ENCODE results near the gene ACP6. TPM values are rescaled to one million over a fixed set of nuclear protein-coding genes. Genes with fewer than 3 reads are reported as not detected.

The ACP6 gene
- total and polyA plus RNA-seq, 12 donors: 7.4 to 32.6 (median 20.6) TPM

GRCh38 chr1:147612366-147612765 lies 58.0 kb downstream of the ACP6 start:
- Histone ChIP-seq H3K4me1 (replicated peaks in 1 of 2) (no peaks in the 10 kb centered on the region), H3K27me3 (no peaks in the 10 kb centered on the region), H3K36me3 (replicated peaks in 1 of 2) (peaks cover 0 to 48% of the 10 kb centered on the region in 2 donors), H3K9me3 (replicated peaks in 1 of 3) (no peaks in the 10 kb centered on the region), H3K4me3 (no peak overlapping the region), H3K27ac (no peak overlapping the region)
- DNase-seq: no peak
- TF ChIP-seq POLR2A (IDR thresholded peaks at IDR 0.05) (no peak), CTCF (IDR thresholded peaks at IDR 0.05) (no peak)
- intact Hi-C loops (cut with DNase I): no loop called here
- WGBS, 4 donors: 78 to 89% (median 86%) methylated on average over 4 of the region's 4 CpGs

GRCh38 chr1:147611586-147611985 lies 58.7 kb downstream of the ACP6 start:
- Histone ChIP-seq H3K4me3 (no peak overlapping the region), H3K9me3 (replicated peaks in 1 of 3) (no peaks in the 10 kb centered on the region), H3K27me3 (no peaks in the 10 kb centered on the region), H3K27ac (no peak overlapping the region), H3K4me1 (replicated peaks in 1 of 2) (no peaks in the 10 kb centered on the region), H3K36me3 (replicated peaks in 1 of 2) (peaks cover 0 to 50% of the 10 kb centered on the region in 2 donors)
- intact Hi-C loops (cut with DNase I): no loop called here
- DNase-seq: no peak
- no peak for TF ChIP-seq CTCF (IDR thresholded peaks at IDR 0.05)
- TF ChIP-seq POLR2A (IDR thresholded peaks at IDR 0.05): no peak
- 90 to 92% (median 91%) methylated on average over 8 of the region's 8 CpGs for WGBS, 4 donors

- H3K9me3 ChIP-seq (replicated peaks in 1 of 3): no peaks in the 10 kb centered on the region
- no peak overlapping the region for H3K27ac ChIP-seq
- no peaks in the 10 kb centered on the region for H3K27me3 ChIP-seq
- intact Hi-C loops (cut with DNase I): no loop called here
- WGBS, 4 donors: 96 to 100% (median 98%) methylated on average over 3 of the region's 3 CpGs
- H3K4me3 ChIP-seq: no peak overlapping the region
- H3K4me1 ChIP-seq (replicated peaks in 1 of 2): no peaks in the 10 kb centered on the region
- no peak for TF ChIP-seq POLR2A (IDR thresholded peaks at IDR 0.05)
- no peak for TF ChIP-seq CTCF (IDR thresholded peaks at IDR 0.05)
- H3K36me3 ChIP-seq (replicated peaks in 1 of 2): peaks cover 0 to 51% of the 10 kb centered on the region in 2 donors
- DNase-seq: no peak
Observed at GRCh38 chr1:147611021-147611426, 59.3 kb downstream of the ACP6 start.

- no peak overlapping the region for H3K27ac ChIP-seq
- TF ChIP-seq CTCF (IDR thresholded peaks at IDR 0.05) (no peak), POLR2A (IDR thresholded peaks at IDR 0.05) (no peak)
- WGBS, 4 donors: 87 to 91% (median 89%) methylated on average over 2 of the region's 2 CpGs
- no peak overlapping the region for H3K4me3 ChIP-seq
- no peaks in the 10 kb centered on the region for H3K27me3 ChIP-seq
- intact Hi-C loops (cut with DNase I): no loop called here
- no peaks in the 10 kb centered on the region for H3K9me3 ChIP-seq (replicated peaks in 1 of 3)
- H3K36me3 ChIP-seq (replicated peaks in 1 of 2): peaks cover 0 to 36% of the 10 kb centered on the region in 2 donors
- H3K4me1 ChIP-seq (replicated peaks in 1 of 2): no peaks in the 10 kb centered on the region
- no peak for DNase-seq
Observed at GRCh38 chr1:147609358-147609757, 61.0 kb downstream of the ACP6 start.
